Erythroblast (primary cell): ENCODE data around the gene ACRV1.

Experiments used
- GATA1 ChIP-seq: IDR thresholded peaks from 2 replicates; pipeline ENCODE4 v1.6.1; 2011; ENCODE audit warnings: low read depth, mild to moderate bottlenecking, control low read depth, low read length, moderate library complexity
- POLR2A ChIP-seq: IDR thresholded peaks from 2 replicates; pipeline ENCODE4 v1.6.1; 2011; ENCODE audit warnings: mild to moderate bottlenecking, low read length

DNA sequence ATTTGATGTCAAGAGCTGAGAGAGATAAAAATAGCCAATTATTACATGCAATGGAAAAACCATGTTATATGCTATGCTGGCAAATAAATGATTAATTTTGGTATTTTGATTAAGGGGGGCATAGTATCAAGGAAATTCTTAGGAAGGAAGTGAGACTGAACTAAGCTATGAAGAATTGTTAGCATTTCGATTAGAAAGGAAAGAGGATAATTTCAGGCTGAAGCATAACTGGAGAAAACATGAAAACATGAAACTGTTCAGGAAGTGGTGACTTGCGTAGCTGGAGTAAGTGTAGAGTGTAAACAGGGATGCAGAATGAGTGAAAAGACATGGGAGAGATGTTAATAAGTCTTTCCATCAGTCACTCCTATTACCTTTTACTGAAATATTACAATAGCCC is 6.4 kb downstream of the ACRV1 start:
- no peak for TF ChIP-seq POLR2A
- TF ChIP-seq GATA1 = no peak
